Subcutaneous abdominal adipose tissue (tissue), 5 donors: ENCODE data around the gene HLA-DRB1.
"Not testable (repeated sequence)": the region's sequence is repeated elsewhere in the genome, so short reads cannot be mapped to it uniquely, and the experiment has no call there.

Experiments
- H3K27ac ChIP-seq: one replicate; pipeline ENCODE4 v1.7.0; 2013; ENCODE audit warnings: low read depth, mild to moderate bottlenecking, inconsistent platforms, low read length, moderate library complexity
- H3K27me3 ChIP-seq, 5 donors: one replicate each; pipeline ENCODE4 v1.7.0; 2013; ENCODE audit warnings: low read length in 5 of 5, inconsistent platforms in 1 of 5; ENCODE audit not compliant: control insufficient read depth in 5 of 5, insufficient read depth in 4 of 5
- H3K36me3 ChIP-seq, 5 donors: one replicate each; pipeline ENCODE4 v1.7.0; 2013; ENCODE audit warnings: low read length in 5 of 5; ENCODE audit not compliant: control insufficient read depth in 5 of 5, insufficient read depth in 5 of 5
- H3K4me1 ChIP-seq, 5 donors: one replicate each; pipeline ENCODE4 v1.7.0; 2013; ENCODE audit warnings: low read length in 5 of 5, mild to moderate bottlenecking in 3 of 5, moderate library complexity in 1 of 5; ENCODE audit not compliant: control insufficient read depth in 5 of 5, insufficient read depth in 5 of 5
- H3K4me3 ChIP-seq, 5 donors: one replicate each; pipeline ENCODE4 v1.7.0; 2013; ENCODE audit warnings: low read length in 5 of 5, low read depth in 1 of 5
- H3K9ac ChIP-seq, 5 donors: one replicate each; pipeline ENCODE4 v1.7.0; 2013; ENCODE audit warnings: low read length in 5 of 5, mild to moderate bottlenecking in 4 of 5, moderate library complexity in 3 of 5
- H3K9me3 ChIP-seq, 5 donors: one replicate each; pipeline ENCODE4 v1.7.0; 2013; ENCODE audit warnings: low read length in 5 of 5; ENCODE audit not compliant: control insufficient read depth in 5 of 5
- donor health status: healthy.
- donor health status: healthy.
- donor health status: healthy.
- donor health status: healthy.
- donor health status: healthy.

The HLA-DRB1 gene

DNA sequence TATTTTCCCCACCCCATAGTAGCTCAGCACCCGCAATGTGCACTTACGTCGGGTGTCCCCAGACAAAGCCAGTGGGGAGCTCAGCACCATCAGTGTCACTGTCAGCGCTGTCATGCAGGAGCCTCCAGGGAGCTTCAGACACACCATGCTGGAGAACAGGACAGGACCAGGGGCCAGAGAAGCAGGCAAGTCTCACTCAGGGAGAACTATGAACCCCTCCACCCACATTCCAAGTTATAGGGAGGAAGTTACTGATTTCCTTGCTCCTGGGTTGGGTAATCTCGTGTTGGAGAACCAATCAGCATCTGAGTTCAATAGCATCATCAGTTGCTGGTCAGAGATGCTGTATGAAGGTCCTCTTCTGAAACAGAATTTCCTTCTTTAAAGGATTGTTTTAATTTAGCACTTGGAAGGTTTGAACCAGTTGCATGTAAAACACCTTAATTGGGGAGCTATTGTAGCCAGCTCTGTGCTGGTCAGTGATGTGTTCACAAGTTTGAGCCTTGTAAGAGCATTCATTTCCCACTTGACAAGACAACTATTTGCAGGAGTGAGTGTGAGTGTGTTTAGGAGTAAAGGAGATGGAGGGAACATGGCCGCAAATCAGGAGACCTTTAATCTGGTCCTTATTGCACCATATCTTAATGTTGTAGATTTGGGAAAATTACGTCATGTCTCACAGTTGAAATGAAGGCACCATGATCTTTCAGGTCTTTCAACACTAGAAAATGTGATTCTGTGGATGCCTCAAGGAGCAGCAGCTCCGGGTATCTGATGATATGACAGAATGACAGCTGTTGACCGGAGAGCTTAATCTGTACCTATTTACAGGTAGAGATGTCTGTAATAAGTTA, at the start of gene HLA-DRB1:
Gene HLA-DRB1, minus strand, starts transcription at position 253 of the 854 bp plus-strand sequence. Its CDS starts 106 bp downstream, at position 147.
- H3K27ac ChIP-seq = peak within 1 kb of the TSS; percentile 62
- peak within 1 kb of the TSS; percentile 28 to 71 (median 49) for H3K4me3 ChIP-seq

DNA sequence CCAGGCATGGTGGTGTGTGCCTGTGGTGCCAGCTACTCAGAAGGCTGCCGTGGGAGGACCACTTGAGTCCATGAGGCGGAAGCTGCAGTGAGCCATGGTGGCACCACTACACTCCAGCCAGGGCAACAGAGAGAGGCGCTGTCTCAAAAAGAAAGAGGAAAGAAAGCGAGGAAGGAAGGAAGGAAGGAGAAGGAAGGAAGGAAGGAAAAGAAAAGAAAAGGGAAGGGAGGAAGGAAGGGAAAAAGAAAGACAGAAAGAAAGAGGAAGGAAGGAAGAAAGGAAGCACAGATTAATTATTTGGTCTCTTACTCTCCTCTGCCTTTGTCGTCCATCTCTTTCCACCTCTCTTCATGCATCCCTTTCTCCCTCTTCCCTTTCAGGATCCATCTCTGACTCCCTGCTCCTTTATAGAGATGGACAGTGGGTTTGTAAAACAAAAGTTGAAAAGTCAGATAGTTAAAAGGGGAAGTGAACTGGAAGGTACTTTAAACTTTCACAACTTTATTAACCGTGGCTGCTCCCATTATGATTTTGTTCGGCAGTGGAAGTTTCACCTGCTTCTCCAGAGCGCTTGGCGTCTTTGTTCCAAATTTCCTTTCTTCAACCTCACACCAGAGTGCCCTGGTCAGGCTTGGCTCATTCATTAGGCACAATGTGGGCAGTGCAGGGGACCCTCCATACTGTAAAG, 49.0 kb upstream of the HLA-DRB1 start:
- Histone ChIP-seq H3K36me3 (peaks cover 0 to 2% (median 0%) of the 10 kb centered on the region in 5 donors), H3K9ac (no peak overlapping the region), H3K4me1 (no peaks in the 10 kb centered on the region), H3K27me3 (no peaks in the 10 kb centered on the region), H3K9me3 (no peaks in the 10 kb centered on the region), H3K27ac (no peak overlapping the region), H3K4me3 (no peak overlapping the region)

More for the DNA sequence above, at the start of gene HLA-DRB1:
- H3K27me3 ChIP-seq = no peaks in the 10 kb centered on the region
- peak within 1 kb of the TSS in 1 of 5 donors; percentile 43 for H3K9ac ChIP-seq
- no peaks in the 10 kb centered on the region for H3K36me3 ChIP-seq
- no peaks in the 10 kb centered on the region for H3K9me3 ChIP-seq
- peaks cover 0 to 9% (median 0%) of the 10 kb centered on the region in 5 donors for H3K4me1 ChIP-seq

- Histone ChIP-seq H3K4me1 (no peaks in the 10 kb centered on the region), H3K9me3 (no peaks in the 10 kb centered on the region), H3K4me3 (peak overlapping the region in 3 of 5 donors; percentile 22 to 38 (median 37)), H3K9ac (no peak overlapping the region), H3K27ac (no peak overlapping the region), H3K27me3 (no peaks in the 10 kb centered on the region), H3K36me3 (peaks cover 0 to 2% (median 0%) of the 10 kb centered on the region in 5 donors)
Observed at GRCh38 chr6:32637883-32638282, 48.2 kb upstream of the HLA-DRB1 start.

GRCh38 chr6:32637219-32637880, 47.7 kb upstream of the HLA-DRB1 start, which contains the start of gene HLA-DQA1:
TSS of gene HLA-DQA1 (plus strand) at chr6:32637406. CDS start at chr6:32637459, 53 bp downstream.
- no peaks in the 10 kb centered on the region for H3K4me1 ChIP-seq
- peak within 1 kb of the TSS in 1 of 5 donors; percentile 25 for H3K9ac ChIP-seq
- no peaks in the 10 kb centered on the region for H3K27me3 ChIP-seq
- H3K4me3 ChIP-seq = peak within 1 kb of the TSS in 3 of 5 donors; percentile 37 to 42 (median 38)
- H3K36me3 ChIP-seq = peaks cover 0 to 2% (median 0%) of the 10 kb centered on the region in 5 donors
- no peaks in the 10 kb centered on the region for H3K9me3 ChIP-seq
- no peak within 1 kb of the TSS for H3K27ac ChIP-seq

GRCh38 chr6:32635526-32636123, 46.0 kb upstream of the HLA-DRB1 start:
- H3K4me1 ChIP-seq = no peaks in the 10 kb centered on the region
- H3K4me3 ChIP-seq = no peak overlapping the region
- no peak overlapping the region for H3K27ac ChIP-seq
- no peak overlapping the region for H3K9ac ChIP-seq
- H3K36me3 ChIP-seq = no peaks in the 10 kb centered on the region
- no peaks in the 10 kb centered on the region for H3K9me3 ChIP-seq
- H3K27me3 ChIP-seq = no peaks in the 10 kb centered on the region

GRCh38 chr6:32629793-32630192, 40.1 kb upstream of the HLA-DRB1 start:
- H3K4me3 ChIP-seq, H3K9me3 ChIP-seq, H3K27me3 ChIP-seq, H3K9ac ChIP-seq, H3K27ac ChIP-seq, H3K4me1 ChIP-seq, H3K36me3 ChIP-seq: not testable (repeated sequence)

DNA sequence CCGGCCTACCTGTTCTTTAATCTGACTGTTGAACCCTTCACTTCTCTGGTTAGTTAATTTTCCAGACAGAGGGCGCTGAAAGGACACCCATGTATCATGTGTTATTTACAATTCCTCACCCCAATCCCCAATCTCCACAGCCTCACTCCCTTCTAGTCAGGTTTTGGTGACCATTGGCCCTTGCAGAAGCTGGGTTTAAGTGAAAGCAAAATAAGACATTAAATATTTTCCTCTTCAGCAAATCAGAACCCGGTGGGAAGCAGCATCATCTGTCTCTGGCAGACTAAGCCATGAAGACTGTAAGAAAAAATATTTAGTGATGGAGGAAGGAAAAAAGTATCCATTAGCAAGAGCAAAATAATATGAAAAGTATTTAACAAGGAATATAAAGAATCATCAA, 38.2 kb upstream of the HLA-DRB1 start:
- Histone ChIP-seq H3K9ac (no peak overlapping the region), H3K4me1 (no peaks in the 10 kb centered on the region), H3K36me3 (no peaks in the 10 kb centered on the region), H3K27me3 (no peaks in the 10 kb centered on the region), H3K4me3 (peak overlapping the region in 1 of 5 donors; percentile 22), H3K9me3 (no peaks in the 10 kb centered on the region), H3K27ac (no peak overlapping the region)

DNA sequence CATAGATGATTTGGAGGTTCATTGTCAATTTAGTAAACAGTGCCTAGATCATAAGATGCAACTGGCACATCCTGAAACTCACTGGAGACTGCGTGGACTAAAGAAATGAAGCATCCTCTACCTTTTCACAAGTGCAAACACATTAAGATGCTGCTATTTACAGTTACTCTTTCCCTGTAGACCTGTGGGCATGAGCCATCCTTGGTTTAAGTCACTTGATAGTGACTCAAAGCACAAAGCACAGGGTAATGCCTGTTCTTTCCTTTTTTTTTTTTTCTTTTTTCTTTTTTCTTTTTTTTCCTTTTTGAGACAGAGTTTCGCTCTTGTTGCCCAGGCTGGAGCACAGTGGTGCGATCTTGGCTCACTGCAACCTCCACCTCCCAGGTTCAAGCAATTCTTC, 37.6 kb upstream of the HLA-DRB1 start:
- Histone ChIP-seq H3K27me3 (no peaks in the 10 kb centered on the region), H3K4me3 (no peak overlapping the region), H3K4me1 (peaks cover 0 to 2% (median 0%) of the 10 kb centered on the region in 5 donors), H3K36me3 (no peaks in the 10 kb centered on the region), H3K9ac (no peak overlapping the region), H3K9me3 (no peaks in the 10 kb centered on the region), H3K27ac (no peak overlapping the region)

DNA sequence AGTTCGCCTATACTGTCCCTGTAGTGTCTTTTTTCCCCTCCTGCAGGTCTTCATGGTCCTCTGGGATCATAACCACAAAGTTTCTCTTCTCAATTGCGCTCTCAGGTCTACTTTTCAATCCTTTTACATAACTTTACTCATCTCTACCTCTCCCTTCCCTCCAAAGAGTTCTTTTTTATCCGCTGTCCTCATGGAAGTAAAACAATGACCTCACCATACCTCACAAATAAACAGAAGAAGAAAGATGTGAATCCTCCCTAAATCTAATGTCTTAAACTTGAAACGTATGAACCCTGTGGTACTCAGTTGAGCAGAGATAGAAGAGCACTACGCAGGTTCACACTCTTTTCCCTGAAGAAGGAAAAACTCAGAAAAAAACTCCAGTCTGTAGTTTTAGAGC, 35.5 kb upstream of the HLA-DRB1 start:
- no peaks in the 10 kb centered on the region for H3K9me3 ChIP-seq
- H3K9ac ChIP-seq = no peak overlapping the region
- H3K36me3 ChIP-seq = no peaks in the 10 kb centered on the region
- peaks cover 0 to 2% (median 0%) of the 10 kb centered on the region in 5 donors for H3K4me1 ChIP-seq
- H3K27ac ChIP-seq = no peak overlapping the region
- H3K27me3 ChIP-seq = no peaks in the 10 kb centered on the region
- no peak overlapping the region for H3K4me3 ChIP-seq
